K562 (cell line): ENCODE results near the gene MKNK2. TPM values are rescaled to one million over a fixed set of nuclear protein-coding genes. Genes with fewer than 3 reads are reported as not detected.

ENCODE experiments used
- CTBP1 ChIP-seq: fragments of 450-650 bp; IDR thresholded peaks from 2 replicates; pipeline ENCODE4 v1.6.1; 2016; ENCODE audit warnings: borderline replicate concordance
- ELF4 ChIP-seq: fragments of 450-650 bp; formaldehyde crosslinking; IDR thresholded peaks from 2 replicates; pipeline ENCODE4 v1.4.0; 2022; ENCODE audit warnings: missing genetic modification characterization
- GABPA ChIP-seq: fragments of 200-800 bp; sonication (Bioruptor generic); conservative IDR thresholded peaks from 2 replicates; pipeline ENCODE4 v1.6.1; 2016; ENCODE audit warnings: low read depth, missing genetic modification characterization, missing compliant biosample characterization
- NR3C1 ChIP-seq: sonication (generic); formaldehyde crosslinking; IDR thresholded peaks from 2 replicates; pipeline ENCODE4 v1.8.1; 2022; ENCODE audit warnings: missing genetic modification reagents
- RFX7 ChIP-seq: fragments of 250-450 bp; sonication (Bioruptor Pico); IDR thresholded peaks from 2 replicates; pipeline ENCODE4 v1.5.1; 2021; ENCODE audit warnings: mild to moderate bottlenecking
- SPI1 ChIP-seq: IDR thresholded peaks from 2 replicates; pipeline ENCODE4 v1.6.1; 2011; ENCODE audit warnings: low read depth, low read length, control low read depth, borderline replicate concordance
- ZBTB7A ChIP-seq: IDR thresholded peaks from 2 replicates; pipeline ENCODE4 v1.6.1; 2011; ENCODE audit warnings: low read depth, mild to moderate bottlenecking, low read length, moderate library complexity, borderline replicate concordance; ENCODE audit not compliant: control insufficient read depth
- polyA plus RNA-seq, 8 experiments: library from polyadenylated mRNA; depleted of rRNA in 4 of 8; stranded (reverse) in 5 of 8; unstranded in 3 of 8; fragments of >200 nt; fragmentation: Nextera tagmentation in 2 of 8; fragmentation: Illumina TruSeq in 1 of 8; extraction: Ambion mirVana in 2 of 8; extraction: Trizol in 1 of 8; gene quantifications; 2 replicates each; pipeline versions ENCODE4 v1.2.1 to v1.2.3, GENCODE V29; 2011 to 2014; ENCODE audit warnings: inconsistent platforms in 1 of 8, missing spikeins in 1 of 8
- total RNA-seq, 7 experiments: library from RNA; depleted of rRNA in 6 of 7; stranded (reverse); fragments of >200 nt in 6 of 7; fragmentation: Illumina TruSeq in 2 of 7; extraction: Trizol in 2 of 7; gene quantifications; 2 replicates each; pipeline versions ENCODE4 v1.2.1 to v1.2.3, GENCODE V29; 2011 to 2021; ENCODE audit warnings: low replicate concordance in 1 of 7
- TF ChIP-seq, protein P1 (sequence below): fragments of 250-450 bp; sonication (Bioruptor Pico); IDR thresholded peaks from 2 replicates; pipeline ENCODE4 v1.5.0; 2020; ENCODE audit warnings: mild to moderate bottlenecking
- TF ChIP-seq, protein P2 (sequence below): fragments of 450-650 bp; formaldehyde crosslinking; IDR thresholded peaks from 2 replicates; pipeline ENCODE4 v1.4.0; 2020; ENCODE audit warnings: mild to moderate bottlenecking, moderate library complexity
- TF ChIP-seq, protein P3 (sequence below), 2 experiments: fragments of 200-800 bp in 1 of 2; sonication (Bioruptor generic) in 1 of 2; sonication (generic) in 1 of 2; formaldehyde crosslinking in 1 of 2; IDR thresholded peaks in 1 of 2; conservative IDR thresholded peaks in 1 of 2; 2 replicates each; pipeline versions ENCODE4 v1.5.0 to v1.6.1; 2016 to 2020; ENCODE audit warnings: missing compliant biosample characterization in 1 of 2, missing genetic modification characterization in 1 of 2, missing genetic modification reagents in 1 of 2
- TF ChIP-seq, protein P4 (sequence below), 2 experiments: fragments of 450-650 bp in 1 of 2; sonication (generic) in 1 of 2; formaldehyde crosslinking in 1 of 2; IDR thresholded peaks; 2 replicates each; pipeline versions ENCODE4 v1.7.1 to v1.9.0; 2016 to 2022; ENCODE audit warnings: inconsistent platforms in 1 of 2, mild to moderate bottlenecking in 1 of 2, missing genetic modification reagents in 1 of 2

The MKNK2 gene
- total and polyA plus RNA-seq, 9 of the 15 experiments (the other 6 are each of a cell fraction or from before 2014, with no cell fraction given), result 5.1 to 191 (median 51.9) TPM

DNA sequence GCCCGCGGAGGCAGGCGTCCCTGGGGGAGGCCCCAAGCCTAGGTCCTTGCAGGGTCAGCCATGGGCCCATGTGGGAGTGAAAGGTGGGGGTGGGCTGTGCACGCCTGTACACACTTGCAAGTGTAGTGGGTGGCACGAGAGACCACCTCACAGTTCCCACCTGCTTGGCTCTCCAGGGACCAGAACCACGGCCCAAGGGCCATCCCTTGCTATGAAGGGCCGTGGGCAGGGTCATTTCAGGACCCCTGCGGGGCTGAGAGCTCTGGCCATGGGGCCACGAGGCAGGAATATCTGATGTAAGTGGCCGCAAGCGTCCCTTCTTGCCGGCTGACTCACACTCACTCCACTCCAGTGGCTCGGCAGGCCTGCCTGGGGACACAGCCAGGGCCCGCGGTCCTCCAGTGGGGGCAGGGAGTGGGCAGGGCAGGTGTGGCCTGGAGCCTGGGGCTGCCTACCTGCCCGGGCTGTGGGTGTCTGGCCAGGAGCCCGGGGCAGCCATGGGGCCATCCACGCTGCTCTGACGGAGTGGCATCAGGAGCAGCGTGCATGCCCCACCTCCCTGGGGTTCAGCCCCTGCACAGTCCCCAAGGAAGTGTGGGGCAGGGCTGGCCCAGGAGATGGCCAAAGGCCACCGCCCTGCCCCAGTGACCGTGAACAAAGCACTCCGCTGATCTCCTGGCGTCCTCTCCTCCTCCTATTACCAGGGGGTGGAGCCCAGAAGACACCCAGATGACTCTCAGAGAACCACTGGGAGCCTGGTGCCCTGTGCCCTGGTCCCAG is 8.6 kb upstream of the MKNK2 start (continued):
- TF ChIP-seq, protein P1, sequence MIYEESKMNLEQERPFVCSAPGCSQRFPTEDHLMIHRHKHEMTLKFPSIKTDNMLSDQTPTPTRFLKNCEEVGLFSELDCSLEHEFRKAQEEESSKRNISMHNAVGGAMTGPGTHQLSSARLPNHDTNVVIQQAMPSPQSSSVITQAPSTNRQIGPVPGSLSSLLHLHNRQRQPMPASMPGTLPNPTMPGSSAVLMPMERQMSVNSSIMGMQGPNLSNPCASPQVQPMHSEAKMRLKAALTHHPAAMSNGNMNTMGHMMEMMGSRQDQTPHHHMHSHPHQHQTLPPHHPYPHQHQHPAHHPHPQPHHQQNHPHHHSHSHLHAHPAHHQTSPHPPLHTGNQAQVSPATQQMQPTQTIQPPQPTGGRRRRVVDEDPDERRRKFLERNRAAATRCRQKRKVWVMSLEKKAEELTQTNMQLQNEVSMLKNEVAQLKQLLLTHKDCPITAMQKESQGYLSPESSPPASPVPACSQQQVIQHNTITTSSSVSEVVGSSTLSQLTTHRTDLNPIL (CRISPR knock-in tag), result peak; percentile 62; the same call in 1 of the 2 replicates
- TF ChIP-seq ELF4 (CRISPR knock-in tag) (no peak; the same call in 1 of the 2 replicates), GABPA (peak; percentile 46; the same call in 1 of the 2 replicates), ZBTB7A (peak; percentile 97), RFX7 (CRISPR knock-in tag) (no peak), NR3C1 (CRISPR knock-in tag) (peak; percentile 25; the same call in 1 of the 2 replicates), SPI1 (0 out of 2 replicates have a peak, but pooled peaks have one; percentile 2), CTBP1 (peak; percentile 94)
- TF ChIP-seq, protein P2, sequence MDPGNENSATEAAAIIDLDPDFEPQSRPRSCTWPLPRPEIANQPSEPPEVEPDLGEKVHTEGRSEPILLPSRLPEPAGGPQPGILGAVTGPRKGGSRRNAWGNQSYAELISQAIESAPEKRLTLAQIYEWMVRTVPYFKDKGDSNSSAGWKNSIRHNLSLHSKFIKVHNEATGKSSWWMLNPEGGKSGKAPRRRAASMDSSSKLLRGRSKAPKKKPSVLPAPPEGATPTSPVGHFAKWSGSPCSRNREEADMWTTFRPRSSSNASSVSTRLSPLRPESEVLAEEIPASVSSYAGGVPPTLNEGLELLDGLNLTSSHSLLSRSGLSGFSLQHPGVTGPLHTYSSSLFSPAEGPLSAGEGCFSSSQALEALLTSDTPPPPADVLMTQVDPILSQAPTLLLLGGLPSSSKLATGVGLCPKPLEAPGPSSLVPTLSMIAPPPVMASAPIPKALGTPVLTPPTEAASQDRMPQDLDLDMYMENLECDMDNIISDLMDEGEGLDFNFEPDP (CRISPR knock-in tag), result peak; percentile 8; the same call in 1 of the 2 replicates
- TF ChIP-seq, protein P3, sequence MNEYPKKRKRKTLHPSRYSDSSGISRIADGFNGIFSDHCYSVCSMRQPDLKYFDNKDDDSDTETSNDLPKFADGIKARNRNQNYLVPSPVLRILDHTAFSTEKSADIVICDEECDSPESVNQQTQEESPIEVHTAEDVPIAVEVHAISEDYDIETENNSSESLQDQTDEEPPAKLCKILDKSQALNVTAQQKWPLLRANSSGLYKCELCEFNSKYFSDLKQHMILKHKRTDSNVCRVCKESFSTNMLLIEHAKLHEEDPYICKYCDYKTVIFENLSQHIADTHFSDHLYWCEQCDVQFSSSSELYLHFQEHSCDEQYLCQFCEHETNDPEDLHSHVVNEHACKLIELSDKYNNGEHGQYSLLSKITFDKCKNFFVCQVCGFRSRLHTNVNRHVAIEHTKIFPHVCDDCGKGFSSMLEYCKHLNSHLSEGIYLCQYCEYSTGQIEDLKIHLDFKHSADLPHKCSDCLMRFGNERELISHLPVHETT (CRISPR knock-in tag; conservative IDR thresholded peaks at IDR 0.05 in 1 of 2, IDR thresholded peaks at IDR 0.05 in 1 of 2), result peak in 1 of 2 experiments; percentile 92; a peak in 2 of 4 replicates
- TF ChIP-seq, protein P4, sequence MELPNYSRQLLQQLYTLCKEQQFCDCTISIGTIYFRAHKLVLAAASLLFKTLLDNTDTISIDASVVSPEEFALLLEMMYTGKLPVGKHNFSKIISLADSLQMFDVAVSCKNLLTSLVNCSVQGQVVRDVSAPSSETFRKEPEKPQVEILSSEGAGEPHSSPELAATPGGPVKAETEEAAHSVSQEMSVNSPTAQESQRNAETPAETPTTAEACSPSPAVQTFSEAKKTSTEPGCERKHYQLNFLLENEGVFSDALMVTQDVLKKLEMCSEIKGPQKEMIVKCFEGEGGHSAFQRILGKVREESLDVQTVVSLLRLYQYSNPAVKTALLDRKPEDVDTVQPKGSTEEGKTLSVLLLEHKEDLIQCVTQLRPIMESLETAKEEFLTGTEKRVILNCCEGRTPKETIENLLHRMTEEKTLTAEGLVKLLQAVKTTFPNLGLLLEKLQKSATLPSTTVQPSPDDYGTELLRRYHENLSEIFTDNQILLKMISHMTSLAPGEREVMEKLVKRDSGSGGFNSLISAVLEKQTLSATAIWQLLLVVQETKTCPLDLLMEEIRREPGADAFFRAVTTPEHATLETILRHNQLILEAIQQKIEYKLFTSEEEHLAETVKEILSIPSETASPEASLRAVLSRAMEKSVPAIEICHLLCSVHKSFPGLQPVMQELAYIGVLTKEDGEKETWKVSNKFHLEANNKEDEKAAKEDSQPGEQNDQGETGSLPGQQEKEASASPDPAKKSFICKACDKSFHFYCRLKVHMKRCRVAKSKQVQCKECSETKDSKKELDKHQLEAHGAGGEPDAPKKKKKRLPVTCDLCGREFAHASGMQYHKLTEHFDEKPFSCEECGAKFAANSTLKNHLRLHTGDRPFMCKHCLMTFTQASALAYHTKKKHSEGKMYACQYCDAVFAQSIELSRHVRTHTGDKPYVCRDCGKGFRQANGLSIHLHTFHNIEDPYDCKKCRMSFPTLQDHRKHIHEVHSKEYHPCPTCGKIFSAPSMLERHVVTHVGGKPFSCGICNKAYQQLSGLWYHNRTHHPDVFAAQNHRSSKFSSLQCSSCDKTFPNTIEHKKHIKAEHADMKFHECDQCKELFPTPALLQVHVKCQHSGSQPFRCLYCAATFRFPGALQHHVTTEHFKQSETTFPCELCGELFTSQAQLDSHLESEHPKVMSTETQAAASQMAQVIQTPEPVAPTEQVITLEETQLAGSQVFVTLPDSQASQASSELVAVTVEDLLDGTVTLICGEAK (IDR thresholded peaks at IDR 0.05), result 0 out of 2 replicates have a peak, but pooled peaks have one; percentile 29
- TF ChIP-seq, protein P4 (CRISPR knock-in tag; IDR thresholded peaks at IDR 0.05), result no peak
